Measurements from ENCODE around the gene TEX2.
A peak's percentile ranks its signal among the peaks of the same experiment; 100 is the strongest.

Gene TEX2

DNA sequence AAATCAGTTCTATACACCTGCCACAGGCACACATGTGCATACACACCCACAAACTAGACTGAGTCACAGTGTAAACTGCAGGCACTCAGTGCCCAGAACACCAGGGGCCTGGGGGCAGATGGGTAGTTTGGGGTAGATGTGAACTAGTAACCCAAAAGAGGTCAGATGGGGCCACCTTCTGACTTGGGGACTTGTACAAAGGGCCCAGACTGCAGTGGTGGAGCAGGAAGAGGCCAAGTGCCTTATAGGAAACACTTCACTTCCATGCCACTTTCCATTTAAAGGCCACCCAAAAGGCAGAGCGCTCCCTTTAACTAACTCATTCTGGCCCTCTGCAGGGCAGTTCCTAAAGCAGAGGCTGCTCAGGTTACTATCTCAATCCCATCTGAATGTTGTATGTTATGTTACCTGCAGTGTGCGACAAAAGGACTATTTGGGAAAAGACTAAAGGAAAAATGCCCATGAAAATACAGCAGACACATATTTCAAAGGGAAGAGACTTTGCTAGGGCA is 105.3 kb downstream of the TEX2 start:
- DNase-seq = no peak

DNA sequence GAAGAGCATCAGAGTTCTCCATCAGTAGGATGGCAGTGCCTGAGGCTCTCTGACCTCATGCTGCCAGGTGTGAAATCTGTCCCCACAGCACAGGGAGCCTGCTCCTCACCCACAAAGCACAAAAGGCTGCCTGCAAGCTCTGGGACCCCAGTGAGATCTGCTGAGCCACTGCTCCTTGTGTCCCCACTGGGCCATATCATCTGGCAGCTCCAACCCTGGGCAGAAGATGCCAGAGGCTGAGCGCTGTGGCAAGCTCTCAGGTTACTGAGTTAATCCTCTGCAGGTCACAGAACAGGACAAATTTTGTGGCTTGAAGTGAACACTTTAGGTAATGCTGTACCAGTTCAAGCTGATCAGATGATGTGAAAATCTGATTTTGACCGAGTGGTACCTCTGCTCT is 106.4 kb downstream of the TEX2 start:
- no peak for DNase-seq

DNA sequence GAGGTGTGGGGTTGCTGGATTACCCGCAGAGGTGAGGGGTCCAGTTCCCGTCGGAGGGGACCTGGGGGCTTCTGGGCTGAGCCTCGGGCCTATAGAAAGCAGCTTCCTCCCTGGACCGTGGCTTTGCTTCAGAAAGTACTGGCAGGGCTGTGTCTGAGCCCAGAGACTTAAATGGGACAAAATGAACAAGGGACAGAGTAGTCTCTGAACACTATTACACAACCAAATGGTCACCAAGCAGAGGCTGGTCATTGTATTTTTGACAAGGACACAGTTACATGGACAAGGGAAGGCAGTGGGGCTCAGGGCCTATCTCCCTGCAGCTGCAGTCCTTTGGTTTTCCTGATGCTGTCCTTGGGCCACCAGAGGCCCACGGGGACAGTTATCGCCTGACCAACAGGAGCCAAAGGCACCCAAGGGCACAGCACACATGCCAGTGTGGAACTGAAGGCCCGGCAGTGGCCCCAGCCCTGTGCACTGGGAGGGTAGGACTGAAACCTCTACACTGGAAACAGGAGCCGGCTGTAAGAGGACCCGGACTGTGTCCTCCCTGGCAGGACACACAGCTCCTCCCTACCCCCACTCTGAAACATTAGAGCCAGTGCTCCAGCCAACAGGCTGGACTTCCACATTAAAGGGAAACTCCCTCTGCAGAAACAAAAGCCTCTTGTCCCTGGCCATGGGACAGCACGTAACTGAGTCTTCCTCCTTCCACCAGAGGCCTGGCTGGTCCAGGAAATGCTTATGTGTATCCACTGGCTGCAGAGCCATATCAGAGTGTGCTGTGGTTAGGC is 107.1 kb downstream of the TEX2 start:
- DNase-seq = no peak

DNA sequence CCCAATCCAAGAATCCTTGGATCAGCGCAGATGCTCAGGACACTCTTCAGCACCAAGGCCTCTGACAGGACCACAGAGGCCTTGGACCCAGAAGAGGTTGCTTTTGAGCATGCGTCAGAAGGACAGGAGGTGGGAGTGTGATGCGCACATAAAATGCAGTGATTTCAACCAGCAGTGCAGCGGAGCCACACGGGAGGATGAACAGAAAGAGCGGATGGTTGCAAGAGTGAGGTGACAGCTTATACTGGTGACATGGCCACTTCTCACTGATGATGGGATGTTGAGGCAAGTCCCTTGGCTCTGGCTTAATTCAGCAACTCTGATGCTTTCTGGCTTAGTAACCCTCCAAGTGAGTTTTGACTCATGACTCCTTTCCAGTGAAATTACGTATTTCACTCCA is 107.9 kb downstream of the TEX2 start:
- DNase-seq = no peak

DNA sequence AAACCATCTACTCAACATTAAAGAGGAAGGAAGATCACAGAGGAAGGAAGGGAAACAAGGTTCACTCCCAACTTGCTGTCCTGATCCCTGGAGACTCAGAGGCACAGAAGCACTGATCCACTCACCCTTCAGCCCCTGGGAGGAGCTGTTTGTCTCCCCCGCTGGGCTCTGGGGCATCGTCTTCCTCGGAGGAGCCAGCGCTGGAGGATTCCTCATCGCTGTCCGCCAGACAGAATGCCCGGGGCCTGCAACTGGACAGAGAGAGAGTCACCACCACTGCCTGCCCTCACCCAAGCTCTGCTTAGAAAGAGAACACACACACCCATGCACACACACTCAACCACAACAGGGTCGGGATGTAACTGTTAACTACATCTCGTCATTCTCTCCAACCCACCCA is 108.3 kb downstream of the TEX2 start:
- DNase-seq = no peak

DNA sequence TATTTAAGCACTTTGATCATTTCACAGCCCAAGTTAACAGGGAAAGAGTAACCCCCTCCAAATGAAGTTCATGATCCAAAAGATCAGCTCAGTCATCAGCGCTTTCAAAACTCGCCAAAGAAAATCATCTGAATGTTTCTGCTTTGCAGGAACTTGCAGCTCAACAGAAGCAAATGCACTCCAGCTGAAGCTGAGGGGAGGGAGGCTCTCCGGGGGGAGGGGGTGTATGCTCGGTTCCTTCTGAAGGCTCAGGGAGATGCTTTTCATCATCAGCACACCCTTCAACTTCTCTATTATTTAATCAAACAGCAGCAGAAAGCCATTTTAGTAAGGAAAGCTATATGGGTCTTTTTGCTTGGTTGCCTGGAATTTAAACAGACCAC is 108.8 kb downstream of the TEX2 start:
- no peak for DNase-seq

DNA sequence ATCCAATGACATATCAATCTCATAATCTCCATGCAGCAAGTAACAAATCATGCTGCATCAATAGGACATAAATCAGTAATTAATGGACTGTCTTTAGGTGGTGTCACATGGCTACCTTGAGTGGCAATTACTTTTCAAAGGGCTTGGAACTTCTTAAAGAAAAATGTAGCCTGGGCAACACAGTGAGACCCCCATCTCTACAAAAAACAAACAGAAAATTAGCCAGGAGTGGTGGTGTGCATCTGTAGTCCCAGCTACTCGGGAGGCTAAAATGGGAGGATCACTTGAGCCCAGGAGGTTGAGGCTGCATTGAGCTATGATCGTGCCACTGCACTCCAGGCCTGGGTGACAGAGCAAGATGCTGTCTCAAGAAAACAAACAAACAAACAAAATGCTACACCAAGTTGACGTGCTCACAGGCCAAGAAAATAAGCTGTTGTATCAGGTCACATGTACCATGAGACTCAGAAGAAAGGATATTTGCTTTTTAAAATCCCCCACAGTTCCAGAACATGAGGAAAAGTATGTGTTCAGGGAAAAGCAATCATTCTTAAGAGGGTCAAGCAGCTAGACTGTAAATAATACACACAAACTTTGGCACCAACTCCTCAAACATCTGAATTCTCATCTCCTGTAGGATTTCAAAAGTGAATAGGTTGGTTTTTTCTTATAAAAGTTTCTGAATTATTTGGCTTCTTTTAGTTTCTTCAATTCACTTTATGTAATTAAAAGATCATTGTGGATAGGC is 109.3 kb downstream of the TEX2 start:
- no peak for DNase-seq

DNA sequence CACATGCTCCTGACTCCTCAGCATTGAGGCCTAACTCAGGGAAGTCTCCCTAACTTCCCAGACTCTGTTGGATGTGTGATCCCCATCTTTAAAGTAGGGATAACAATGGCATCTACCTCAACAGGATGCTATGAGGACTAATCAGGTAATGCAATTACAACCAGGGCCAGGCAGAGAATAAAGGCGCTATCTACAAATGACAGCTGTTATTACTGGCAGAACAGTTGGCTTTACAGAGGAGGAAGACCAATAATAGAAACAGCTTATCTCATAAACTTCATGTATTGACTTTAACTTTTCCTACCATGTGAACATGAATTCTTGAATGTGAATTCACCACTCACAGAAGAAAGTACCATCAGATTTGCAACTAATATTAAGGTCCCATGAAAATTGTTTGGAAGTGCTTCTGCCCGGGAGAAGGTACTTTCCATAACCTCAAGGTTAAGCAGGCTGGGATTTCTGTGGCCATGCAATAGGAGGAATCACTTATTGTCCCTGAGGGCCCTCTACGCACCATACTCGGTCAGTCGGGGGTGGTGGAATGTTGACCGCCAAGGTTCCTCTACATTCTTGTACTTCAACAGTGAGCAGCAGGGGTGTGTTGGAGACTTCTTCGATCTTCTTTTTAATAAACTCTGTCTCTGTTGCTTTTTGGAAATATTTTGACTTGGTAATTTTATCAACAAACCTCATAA is 110.5 kb downstream of the TEX2 start:
- DNase-seq = no peak

DNA sequence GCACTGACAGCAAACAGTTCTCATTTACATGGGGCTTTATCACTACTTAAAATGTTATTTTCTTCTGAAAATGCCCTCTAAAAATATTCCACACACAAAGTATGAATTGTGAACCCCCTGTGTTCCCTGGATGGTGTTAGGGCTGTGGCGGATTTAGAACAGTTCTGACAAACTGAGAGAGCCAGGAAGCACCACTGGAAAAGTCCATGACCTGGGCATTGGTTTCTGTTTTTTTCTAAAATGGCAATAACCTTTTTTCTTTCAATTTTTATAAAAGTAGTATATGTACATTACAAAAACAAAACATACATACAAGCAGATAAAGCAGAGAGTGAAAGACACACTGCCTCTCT is 112.1 kb downstream of the TEX2 start:
- no peak for DNase-seq

DNA sequence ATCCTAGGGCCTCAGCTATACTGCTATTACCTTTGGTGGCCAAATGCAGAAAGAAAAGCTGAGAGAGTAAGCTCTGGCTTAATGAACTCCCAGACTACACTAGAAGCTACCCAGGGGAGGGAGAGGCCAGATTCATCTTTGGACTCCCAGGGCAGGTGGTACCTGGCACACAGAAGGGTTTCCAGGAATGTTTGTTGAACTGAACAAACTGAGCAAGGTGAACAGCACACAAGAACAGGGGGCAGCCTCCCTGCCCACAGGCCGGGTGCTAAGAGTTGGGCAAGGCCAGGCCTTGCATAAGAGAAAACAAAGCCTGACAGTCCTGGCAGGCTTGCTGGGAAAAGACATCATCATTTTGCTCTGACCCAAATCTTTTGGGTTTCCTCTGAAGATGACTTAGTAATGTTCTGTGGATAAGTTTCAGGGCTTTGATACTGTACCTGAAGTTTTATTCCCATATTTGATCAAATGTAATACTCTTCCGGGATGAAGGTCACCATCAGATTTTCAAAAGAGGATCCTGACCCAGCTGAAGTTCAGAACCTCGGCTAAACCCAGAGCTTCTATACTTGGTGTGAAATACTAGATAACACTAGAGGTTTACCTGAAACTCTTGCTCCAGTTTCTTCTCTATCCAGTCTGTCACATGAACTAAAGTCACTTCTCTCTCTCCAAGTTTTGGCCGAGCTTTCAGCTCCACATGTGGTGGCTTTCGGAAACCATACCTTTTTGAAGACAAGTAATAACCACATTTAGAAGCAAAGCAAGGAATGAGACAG is 112.6 kb downstream of the TEX2 start:
- DNase-seq = no peak

DNA sequence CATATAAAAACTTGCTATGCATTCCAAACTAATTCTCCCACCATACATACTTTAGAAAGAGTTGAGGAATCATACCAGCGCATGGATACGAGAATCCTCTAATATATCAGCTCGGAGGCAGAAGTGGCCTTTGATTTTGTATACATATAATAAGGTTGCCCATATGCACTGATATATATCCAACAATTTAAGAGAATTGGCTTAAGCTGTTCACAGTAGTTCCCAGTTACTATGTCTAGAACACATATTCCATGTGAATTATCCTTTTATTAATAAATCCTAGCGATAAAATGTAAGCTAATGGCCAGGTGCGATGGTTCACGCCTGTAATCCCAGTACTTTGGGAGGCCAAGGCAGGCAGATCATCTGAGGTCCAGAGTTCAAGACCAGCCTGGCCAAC is 113.9 kb downstream of the TEX2 start:
- DNase-seq = no peak

DNA sequence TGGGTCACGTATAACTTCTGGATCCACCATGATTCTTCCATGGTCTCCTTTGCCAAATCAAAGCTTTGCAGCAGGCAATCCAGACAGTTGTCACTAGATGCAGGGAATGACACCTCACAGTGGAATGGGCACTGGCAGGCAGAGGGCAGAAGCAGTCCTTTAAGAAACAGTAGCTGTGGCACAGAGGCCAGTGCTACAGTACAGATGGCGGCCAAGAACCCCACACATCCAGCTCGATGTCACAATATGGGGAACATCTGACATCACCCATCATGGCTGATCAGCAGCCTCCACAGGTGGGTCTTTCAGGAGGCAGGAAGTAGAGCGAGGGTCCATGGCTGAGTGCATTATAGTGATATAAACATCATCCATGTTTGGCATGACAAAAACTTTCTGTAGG is 114.4 kb downstream of the TEX2 start:
- DNase-seq = no peak

DNA sequence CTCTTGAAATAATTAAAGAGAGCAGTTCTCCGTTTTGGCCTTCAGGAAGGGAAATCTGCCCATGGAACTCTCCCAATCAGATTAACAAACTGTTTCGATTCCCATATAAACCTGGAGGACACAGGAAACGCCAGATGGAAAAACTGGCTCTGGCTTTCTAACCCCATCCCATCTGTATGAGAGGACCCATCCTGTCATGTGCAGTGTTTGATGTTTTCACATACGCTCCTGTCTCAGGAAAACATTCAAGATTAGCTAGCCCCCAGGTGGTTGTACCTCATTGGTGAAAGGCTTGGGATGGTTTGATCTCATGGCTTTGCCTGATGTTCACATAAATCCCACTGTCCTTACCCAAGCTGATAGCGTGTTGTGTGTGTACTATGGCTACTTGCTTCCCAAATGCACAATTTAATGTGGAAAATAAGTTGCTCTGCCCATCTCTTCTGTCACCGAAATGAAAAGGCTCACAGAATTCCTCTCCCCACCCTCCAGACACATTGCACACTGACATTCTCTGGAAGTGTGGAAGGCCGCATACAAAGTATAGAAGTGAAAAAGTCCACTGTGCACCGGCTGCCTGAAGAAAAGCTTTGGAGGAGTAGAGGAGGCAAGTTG is 114.9 kb downstream of the TEX2 start:
- DNase-seq = no peak

DNA sequence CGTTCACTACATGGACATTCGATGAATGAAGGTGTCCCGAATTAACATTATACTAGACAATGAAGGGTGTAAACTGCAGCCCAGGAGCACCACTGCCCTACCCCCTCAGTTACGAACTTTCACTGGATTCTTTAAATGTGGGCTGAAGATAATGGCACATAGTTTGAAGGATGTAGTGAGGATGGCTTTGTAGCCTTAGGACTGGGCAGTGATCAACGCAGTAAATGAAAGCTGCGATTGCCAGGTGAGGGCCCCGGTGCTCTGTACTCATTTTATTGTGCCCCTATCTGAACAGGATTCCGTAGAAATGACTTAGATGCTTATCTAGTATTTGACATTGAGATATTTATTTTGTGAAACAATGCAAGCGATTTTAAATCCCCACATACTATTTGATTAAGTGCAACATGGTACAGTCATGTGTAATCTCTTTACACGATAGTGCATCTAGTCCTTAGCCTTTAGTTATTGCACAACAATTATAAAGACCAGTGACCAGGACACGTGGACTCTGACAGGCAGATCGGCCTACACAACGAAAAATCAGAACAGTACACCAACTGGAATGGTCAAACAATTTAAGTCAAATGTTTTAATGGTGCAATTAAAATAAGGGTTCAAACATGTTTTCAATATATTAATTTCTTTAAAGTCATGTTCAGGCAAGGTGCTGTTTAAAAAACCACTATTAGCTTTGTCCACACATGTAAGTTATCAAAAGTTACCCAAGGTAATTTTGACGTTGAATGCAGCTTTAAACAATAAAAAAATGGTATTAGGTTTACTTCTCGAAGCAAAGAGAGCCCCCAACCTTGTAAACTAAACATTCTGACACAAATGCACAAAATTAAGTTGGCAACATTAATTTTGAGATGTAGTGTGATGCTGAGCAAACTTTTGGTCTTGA is 115.7 kb downstream of the TEX2 start:
- DNase-seq = no peak

DNA sequence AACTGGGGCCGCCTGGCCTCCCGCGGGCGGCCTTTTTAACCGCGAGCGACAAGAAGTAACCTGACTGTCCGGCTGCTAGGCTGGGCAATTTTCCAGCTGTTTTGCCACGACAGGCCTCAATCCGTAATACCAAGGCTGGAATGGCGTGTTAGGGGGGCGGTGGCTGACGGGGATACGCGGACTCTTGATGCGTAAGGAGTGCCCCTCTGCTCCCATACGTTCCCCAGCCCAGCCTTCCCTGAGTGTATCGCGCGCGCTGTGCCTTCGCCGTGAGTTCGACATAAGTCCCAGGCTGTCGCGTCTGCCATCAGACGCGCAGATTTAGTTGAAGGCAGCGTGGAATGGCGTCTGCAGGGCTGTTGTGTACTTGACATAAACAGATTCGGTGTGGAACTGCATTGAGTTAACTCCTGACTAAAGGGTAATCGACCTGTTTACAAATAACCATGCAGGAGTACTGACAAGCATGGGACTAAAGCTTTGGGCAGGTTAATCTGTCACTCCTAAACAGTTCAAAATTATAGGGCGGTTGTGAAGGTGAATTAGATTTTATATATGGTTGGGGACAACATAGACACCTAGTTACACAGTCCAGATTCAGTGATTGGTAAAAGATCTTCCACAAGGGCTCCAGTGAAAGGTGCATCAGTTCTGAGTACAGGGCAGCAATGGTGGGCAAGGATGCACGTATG is 116.5 kb downstream of the TEX2 start:
- DNase-seq = peak; percentile 52

DNA sequence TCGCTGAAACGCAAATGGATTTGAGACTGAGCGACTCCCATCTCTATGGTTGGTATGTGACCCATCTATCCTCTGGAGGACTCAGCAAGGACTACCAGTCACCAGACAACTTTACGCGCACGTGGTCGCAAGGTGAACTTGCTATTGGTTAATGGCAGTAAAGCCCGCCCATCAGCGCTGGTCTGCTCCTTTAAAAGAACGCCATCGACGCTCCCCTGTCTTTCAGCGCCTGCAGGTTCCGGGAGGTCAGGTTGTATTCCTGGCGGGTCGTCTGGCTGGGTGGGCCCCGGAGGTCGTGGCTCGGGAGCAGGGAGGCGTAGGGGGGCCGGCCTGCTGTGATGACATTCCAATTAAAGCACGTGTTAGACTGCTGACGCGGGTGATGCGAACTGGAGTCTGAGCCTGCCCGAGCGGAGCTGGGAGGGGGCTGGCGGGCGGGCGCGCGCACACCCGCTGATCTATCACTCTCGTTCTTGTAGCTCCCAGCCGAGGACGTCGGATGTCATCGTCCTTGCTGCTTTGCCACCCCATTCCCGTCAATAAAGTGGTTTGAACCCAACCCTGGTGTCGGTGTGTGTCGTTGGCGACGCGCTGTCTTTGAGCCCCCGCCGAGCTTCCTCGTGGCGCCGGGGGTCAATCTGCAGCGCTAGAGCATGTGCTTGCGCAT is 117.2 kb downstream of the TEX2 start:
- peak; percentile 91 for DNase-seq

DNA sequence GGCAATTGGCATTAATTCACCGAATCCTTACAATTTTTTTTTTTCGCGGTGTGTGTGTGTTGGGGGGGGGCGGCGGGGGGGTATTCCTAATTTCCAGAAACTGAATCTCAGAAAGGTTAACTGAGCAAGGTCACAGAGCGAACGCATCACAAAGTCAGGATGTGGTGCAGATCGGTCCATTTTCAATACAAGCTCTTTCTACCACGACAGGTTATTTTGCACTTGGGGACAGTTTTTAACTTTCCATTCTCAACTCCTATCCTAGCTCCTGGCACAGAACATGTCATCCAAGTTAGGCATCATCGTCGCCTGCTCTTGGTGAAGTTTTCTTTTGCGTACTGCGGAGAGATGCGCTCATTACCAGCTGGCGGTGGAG is 117.7 kb downstream of the TEX2 start:
- DNase-seq = no peak

DNA sequence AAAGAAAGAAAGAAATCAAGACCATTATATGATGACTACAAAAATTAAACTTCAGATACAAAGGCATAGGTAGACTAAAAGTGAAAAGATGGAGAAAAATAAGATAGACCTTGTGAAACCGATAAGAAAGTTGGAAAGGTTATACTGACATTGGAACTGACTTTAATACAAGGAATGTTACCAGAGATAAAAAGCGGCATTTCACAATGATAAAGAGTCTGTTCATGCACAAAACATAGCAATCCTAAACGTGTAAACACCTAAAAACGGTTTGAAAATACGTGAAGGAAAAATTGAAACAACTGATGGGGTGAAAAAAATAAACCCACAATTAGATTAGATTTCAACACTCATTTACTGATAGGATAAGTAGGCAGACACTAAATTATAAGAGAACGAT is 123.5 kb downstream of the TEX2 start:
- no peak for DNase-seq

DNA sequence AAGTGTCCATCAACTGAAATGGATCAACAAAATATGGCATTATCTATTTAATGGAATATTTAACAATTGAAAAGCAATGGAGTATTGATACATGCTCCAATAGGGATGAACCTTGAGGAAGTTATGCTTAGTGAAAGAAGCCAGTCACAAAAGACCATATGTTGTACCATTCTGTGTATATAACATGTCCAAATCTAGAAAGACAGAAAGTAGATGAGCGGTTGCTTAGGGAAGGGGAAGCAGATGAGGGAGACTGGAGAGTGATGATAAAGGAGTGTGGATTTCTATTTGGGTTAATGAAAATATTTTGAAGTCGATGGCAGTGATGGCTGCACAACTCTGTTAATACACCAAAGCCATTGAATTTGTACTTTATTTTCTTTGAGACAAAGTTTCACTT is 124.6 kb downstream of the TEX2 start:
- no peak for DNase-seq

DNA sequence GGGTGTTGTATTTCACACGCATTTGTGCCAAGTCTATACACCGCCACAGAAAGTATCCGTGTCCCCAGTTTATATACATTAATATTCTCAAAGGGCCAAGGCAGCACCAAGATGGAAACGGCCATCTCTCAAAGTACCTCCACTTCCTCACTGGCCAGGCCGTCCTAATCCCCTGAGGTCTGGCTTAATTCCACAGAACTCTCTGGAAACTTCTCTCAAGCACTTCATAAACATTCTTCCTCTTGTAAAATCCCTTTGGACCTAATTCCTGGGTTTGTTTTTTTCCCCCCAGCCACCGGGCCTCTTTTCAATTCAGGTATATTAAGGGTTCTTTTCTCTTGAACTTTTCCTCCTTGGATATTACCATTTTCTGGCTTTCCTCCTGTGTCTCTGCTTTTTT is 128.1 kb downstream of the TEX2 start:
- DNase-seq = no peak
